OCI-LY3 (cell line): ENCODE results near the gene TBX21.

ENCODE experiments used
- EZH2phosphoT487 ChIP-seq: fragments of 200-600 bp; shearing (Covaris generic); IDR thresholded peaks from 2 replicates; pipeline ENCODE4 v1.6.1; 2018; ENCODE audit warnings: antibody characterized with exemption, mixed run types, low read depth
- TF ChIP-seq, protein P1 (sequence below): fragments of 200-600, 300-600 bp; sonication (generic); IDR thresholded peaks from 2 replicates; pipeline ENCODE4 v1.5.1; 2014; ENCODE audit warnings: antibody characterized with exemption, low read length, low read depth

DNA sequence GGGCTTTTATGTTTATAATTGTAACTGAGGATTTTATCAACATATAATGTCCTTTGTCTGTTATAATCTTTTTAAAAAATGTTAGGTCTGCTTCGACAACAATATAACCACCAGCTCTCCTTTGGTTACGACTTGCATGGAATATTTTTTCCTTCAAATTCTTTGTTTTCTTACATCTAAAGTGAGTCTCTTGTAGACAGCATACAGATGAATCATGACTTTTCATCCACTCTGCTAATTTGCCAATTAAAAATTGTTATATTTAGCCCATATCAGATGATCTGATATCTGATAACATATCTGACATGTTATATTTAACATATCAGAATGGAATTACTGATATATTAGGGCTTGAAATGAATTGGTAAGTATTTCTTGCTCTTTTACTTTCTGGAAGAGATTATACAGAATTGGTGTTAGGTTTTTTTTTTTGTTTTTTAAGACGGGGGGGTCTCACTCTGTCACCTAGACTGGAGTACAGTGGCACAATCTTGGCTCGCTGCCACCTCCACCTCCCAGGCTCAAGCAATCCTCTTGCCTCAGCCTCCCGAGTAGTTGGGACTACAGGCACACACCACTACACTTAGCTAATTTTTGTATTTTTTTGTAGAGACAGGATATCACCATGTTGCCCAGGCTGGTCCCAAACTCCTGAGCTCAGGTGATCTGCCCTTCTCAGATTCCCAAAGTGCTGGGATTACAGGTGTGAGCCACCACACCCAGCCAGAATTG, 27.5 kb downstream of the TBX21 start:
- TF ChIP-seq, protein P1, sequence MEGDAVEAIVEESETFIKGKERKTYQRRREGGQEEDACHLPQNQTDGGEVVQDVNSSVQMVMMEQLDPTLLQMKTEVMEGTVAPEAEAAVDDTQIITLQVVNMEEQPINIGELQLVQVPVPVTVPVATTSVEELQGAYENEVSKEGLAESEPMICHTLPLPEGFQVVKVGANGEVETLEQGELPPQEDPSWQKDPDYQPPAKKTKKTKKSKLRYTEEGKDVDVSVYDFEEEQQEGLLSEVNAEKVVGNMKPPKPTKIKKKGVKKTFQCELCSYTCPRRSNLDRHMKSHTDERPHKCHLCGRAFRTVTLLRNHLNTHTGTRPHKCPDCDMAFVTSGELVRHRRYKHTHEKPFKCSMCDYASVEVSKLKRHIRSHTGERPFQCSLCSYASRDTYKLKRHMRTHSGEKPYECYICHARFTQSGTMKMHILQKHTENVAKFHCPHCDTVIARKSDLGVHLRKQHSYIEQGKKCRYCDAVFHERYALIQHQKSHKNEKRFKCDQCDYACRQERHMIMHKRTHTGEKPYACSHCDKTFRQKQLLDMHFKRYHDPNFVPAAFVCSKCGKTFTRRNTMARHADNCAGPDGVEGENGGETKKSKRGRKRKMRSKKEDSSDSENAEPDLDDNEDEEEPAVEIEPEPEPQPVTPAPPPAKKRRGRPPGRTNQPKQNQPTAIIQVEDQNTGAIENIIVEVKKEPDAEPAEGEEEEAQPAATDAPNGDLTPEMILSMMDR: no peak
- no peak for TF ChIP-seq EZH2phosphoT487
